Common myeloid progenitor, CD34-positive (primary cell): ENCODE results near the gene COMMD2.

Experiments used
- CTCF ChIA-PET: fragments of 350-600 bp; sonication (Branson Sonifier 250); formaldehyde crosslinking; loops from one replicate; lab custom pipeline; 2021; ENCODE audit warnings: antibody characterized with exemption; lab: Charles Lee
- POLR2A ChIA-PET: fragments of 350-600 bp; sonication (Branson Sonifier 250); formaldehyde crosslinking; loops from one replicate; lab custom pipeline; 2021; ENCODE audit warnings: antibody characterized with exemption; lab: Charles Lee
- DNase-seq, 3 donors: peaks; one replicate each; pipeline versions ENCODE4 v3.0.0 to v3.0.0-alpha.2; 2013
- H3K27ac ChIP-seq, 2 experiments: 1 replicate in 1 of 2; 2 replicates in 1 of 2; pipeline ENCODE4 v1.7.0; 2013; ENCODE audit warnings: inconsistent platforms in 2 of 2, low read length in 2 of 2, mild to moderate bottlenecking in 2 of 2, low read depth in 1 of 2, moderate library complexity in 1 of 2; ENCODE audit not compliant: severe bottlenecking in 2 of 2, insufficient read depth in 1 of 2, poor library complexity in 1 of 2
- H3K27me3 ChIP-seq, 5 experiments: replicated peaks in 2 of 5; 1 replicate in 3 of 5; 2 replicates in 2 of 5; pipeline versions ENCODE4 v1.6.1 to v1.7.0; 2013; ENCODE audit warnings: low read length in 4 of 5, mild to moderate bottlenecking in 2 of 5, moderate library complexity in 2 of 5, inconsistent platforms in 1 of 5; ENCODE audit not compliant: insufficient read depth in 5 of 5, control insufficient read depth in 4 of 5
- H3K36me3 ChIP-seq, 4 experiments: 1 replicate in 2 of 4; 2 replicates in 2 of 4; pipeline versions ENCODE4 v1.6.1 to v1.7.0; 2013; ENCODE audit warnings: low read length in 3 of 4, control low read depth in 1 of 4, mild to moderate bottlenecking in 1 of 4; ENCODE audit not compliant: control insufficient read depth in 4 of 4, insufficient read depth in 4 of 4
- H3K4me1 ChIP-seq, 4 experiments: 1 replicate in 3 of 4; 2 replicates in 1 of 4; pipeline versions ENCODE4 v1.6.1 to v1.7.1; 2013; ENCODE audit warnings: low read length in 3 of 4, mild to moderate bottlenecking in 3 of 4, control low read depth in 1 of 4, inconsistent platforms in 1 of 4, moderate library complexity in 1 of 4; ENCODE audit not compliant: control insufficient read depth in 4 of 4, insufficient read depth in 4 of 4; ENCODE audit errors: control extremely low read depth in 1 of 4
- H3K4me3 ChIP-seq, 7 experiments: 1 replicate in 4 of 7; 2 replicates in 3 of 7; pipeline versions ENCODE4 v1.5.1 to v1.7.0; 2013; ENCODE audit warnings: mild to moderate bottlenecking in 7 of 7, low read length in 6 of 7, moderate library complexity in 6 of 7, inconsistent platforms in 2 of 7, low read depth in 2 of 7, control low read depth in 1 of 7; ENCODE audit not compliant: insufficient read depth in 4 of 7, control insufficient read depth in 1 of 7; ENCODE audit errors: extremely low read depth in 1 of 7
- H3K9me3 ChIP-seq, 5 experiments: 1 replicate in 4 of 5; 2 replicates in 1 of 5; pipeline versions ENCODE4 v1.6.1 to v1.7.1; 2013; ENCODE audit warnings: low read length in 4 of 5, mild to moderate bottlenecking in 2 of 5, inconsistent platforms in 1 of 5, low read depth in 1 of 5, moderate library complexity in 1 of 5; ENCODE audit not compliant: control insufficient read depth in 4 of 5, insufficient read depth in 2 of 5; ENCODE audit errors: control extremely low read depth in 1 of 5
- WGBS: methylation state at CpG from one replicate; pipeline ENCODE4 v1.1.5; 2013; ENCODE audit not compliant: insufficient coverage; 5-methylcytosine and 5-hydroxymethylcytosine counted together

Gene COMMD2

GRCh38 chr3:149702691-149703441 is 49.4 kb downstream of the COMMD2 start:
- POLR2A ChIA-PET = no interaction called here
- Histone ChIP-seq H3K36me3 (no peaks in the 10 kb centered on the region), H3K4me3 (no peak overlapping the region), H3K27ac (no peak overlapping the region), H3K4me1 (no peaks in the 10 kb centered on the region), H3K27me3 (no peaks in the 10 kb centered on the region), H3K9me3 (peaks cover 0 to 13% (median 9%) of the 10 kb centered on the region in 5 experiments)
- DNase-seq = no peak
- CTCF ChIA-PET = no interaction called here
- 0% methylated on average over 1 of the region's 4 CpGs for WGBS

- no peak overlapping the region for H3K4me3 ChIP-seq
- H3K27ac ChIP-seq = no peak overlapping the region
- H3K36me3 ChIP-seq = no peaks in the 10 kb centered on the region
- WGBS = no CpG with 5 or more reads among the region's 1 CpG
- DNase-seq = no peak
- POLR2A ChIA-PET = no interaction called here
- no peaks in the 10 kb centered on the region for H3K4me1 ChIP-seq
- no peaks in the 10 kb centered on the region for H3K27me3 ChIP-seq
- peaks cover 0 to 16% (median 10%) of the 10 kb centered on the region in 5 experiments for H3K9me3 ChIP-seq
- CTCF ChIA-PET = interaction anchor here (0.6 kb wide), 1 partner anchor 22 kb away, joined by 3 read pairs; no protein-coding TSS in a partner anchor
These were observed 50.3 kb downstream of the COMMD2 start for GRCh38 chr3:149701977-149702350.

- ChIA-PET CTCF (no interaction called here), POLR2A (no interaction called here)
- Histone ChIP-seq H3K4me1 (no peaks in the 10 kb centered on the region), H3K27ac (no peak overlapping the region), H3K9me3 (peaks cover 0 to 16% (median 10%) of the 10 kb centered on the region in 5 experiments), H3K27me3 (no peaks in the 10 kb centered on the region), H3K36me3 (no peaks in the 10 kb centered on the region), H3K4me3 (no peak overlapping the region)
- DNase-seq = no peak
- WGBS = 98% methylated on average over 5 of the region's 12 CpGs
These were observed 50.9 kb downstream of the COMMD2 start for GRCh38 chr3:149701206-149701976.
